Measurements from ENCODE around the gene ZNF536.

GRCh38 chr19:30419568-30420180, 47.5 kb downstream of the ZNF536 start:
- TF ChIP-seq, protein P1, sequence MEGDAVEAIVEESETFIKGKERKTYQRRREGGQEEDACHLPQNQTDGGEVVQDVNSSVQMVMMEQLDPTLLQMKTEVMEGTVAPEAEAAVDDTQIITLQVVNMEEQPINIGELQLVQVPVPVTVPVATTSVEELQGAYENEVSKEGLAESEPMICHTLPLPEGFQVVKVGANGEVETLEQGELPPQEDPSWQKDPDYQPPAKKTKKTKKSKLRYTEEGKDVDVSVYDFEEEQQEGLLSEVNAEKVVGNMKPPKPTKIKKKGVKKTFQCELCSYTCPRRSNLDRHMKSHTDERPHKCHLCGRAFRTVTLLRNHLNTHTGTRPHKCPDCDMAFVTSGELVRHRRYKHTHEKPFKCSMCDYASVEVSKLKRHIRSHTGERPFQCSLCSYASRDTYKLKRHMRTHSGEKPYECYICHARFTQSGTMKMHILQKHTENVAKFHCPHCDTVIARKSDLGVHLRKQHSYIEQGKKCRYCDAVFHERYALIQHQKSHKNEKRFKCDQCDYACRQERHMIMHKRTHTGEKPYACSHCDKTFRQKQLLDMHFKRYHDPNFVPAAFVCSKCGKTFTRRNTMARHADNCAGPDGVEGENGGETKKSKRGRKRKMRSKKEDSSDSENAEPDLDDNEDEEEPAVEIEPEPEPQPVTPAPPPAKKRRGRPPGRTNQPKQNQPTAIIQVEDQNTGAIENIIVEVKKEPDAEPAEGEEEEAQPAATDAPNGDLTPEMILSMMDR (IDR thresholded peaks at IDR 0.05): no peak
- TF ChIP-seq EP300 (IDR thresholded peaks at IDR 0.05) (no peak), POLR2AphosphoS5 (IDR thresholded peaks at IDR 0.05) (no peak)
